Cardiac fibroblast (primary cell): ENCODE measurements around the gene PRMT7.

ENCODE experiments used
- DNase-seq, 2 donors: peaks; one replicate each; pipeline versions ENCODE4 v3.0.0 to v3.0.0-alpha.2; 2010; ENCODE audit warnings: low read depth in 2 of 2
- H3K4me3 ChIP-seq, 2 donors: replicated peaks in 1 of 2; 1 replicate in 1 of 2; 2 replicates in 1 of 2; pipeline ENCODE4 v1.5.1; 2011; ENCODE audit warnings: low read depth in 2 of 2, low read length in 2 of 2, mild to moderate bottlenecking in 2 of 2, moderate library complexity in 1 of 2
- CTCF ChIP-seq: IDR thresholded peaks from one replicate; pipeline ENCODE4 v1.5.1; 2011; ENCODE audit warnings: low read depth, mild to moderate bottlenecking, low read length, inconsistent platforms

Gene PRMT7

DNA sequence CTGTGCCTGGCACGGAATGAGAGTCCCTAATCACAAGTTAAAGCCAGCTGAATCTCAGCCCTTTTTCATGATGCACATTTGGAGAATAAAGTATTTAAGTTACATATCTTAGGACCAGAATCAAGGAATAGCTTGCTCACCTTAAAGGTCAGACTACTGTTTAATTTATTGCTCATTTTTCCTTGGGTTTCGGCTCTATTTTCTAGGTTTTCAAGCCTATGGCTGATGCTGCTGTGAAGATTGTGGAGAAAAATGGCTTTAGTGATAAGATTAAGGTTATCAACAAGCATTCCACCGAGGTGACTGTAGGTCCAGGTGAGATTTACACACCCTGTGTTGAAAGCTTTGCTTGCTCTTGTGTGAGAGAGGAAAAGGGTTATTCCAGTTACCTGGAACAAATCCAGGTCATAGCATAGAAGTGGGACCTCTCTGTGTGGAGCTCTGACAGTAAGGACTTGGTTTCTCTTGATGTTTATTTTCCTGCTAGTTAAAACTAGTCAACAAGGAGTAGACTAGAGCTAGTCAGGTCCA lies 18.1 kb downstream of the PRMT7 start:
- no peak for DNase-seq
- no peak for TF ChIP-seq CTCF
- H3K4me3 ChIP-seq, result no peak overlapping the region

- DNase-seq, result peak in 1 of 2 donors; percentile 24
- no peak for TF ChIP-seq CTCF
- no peak overlapping the region for H3K4me3 ChIP-seq
Observed at GRCh38 chr16:68331879-68332410, 21.1 kb downstream of the PRMT7 start.

DNA sequence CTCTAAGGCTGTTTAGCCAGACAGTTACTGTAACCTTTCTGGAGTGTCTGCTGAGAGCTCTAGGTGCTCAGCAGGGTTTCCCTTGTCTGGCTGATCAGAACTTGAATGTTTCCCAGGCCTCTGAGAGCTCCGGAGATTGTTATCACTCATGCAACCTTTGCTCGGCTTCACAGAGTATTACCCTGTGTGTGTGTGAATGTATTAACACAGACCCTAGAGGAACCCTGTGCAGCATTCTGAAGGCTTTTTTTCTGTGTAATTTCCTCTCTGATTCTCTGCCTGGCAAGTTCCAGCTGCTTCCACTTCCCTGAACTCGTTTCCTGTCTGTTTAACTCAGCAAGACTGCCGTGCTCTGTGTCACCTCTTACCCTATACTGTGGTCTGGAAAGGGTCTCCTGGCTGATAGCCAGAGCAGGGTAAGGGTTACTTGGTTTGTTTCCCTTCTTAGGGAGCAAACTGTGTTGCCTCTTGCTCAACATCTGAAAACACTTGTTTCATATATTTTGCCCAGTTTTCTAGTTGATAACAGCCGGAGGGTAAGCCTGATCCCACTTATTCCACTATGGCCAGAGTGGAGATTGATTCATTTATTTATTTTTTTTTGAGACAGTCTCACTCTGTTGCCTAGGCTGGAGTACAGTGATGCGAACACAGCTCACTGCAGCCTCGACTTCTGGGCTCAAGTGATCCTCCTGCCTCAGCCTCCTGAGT lies 21.7 kb downstream of the PRMT7 start:
- no peak overlapping the region for H3K4me3 ChIP-seq
- no peak for TF ChIP-seq CTCF
- DNase-seq, result peak; percentile 24 to 64

DNA sequence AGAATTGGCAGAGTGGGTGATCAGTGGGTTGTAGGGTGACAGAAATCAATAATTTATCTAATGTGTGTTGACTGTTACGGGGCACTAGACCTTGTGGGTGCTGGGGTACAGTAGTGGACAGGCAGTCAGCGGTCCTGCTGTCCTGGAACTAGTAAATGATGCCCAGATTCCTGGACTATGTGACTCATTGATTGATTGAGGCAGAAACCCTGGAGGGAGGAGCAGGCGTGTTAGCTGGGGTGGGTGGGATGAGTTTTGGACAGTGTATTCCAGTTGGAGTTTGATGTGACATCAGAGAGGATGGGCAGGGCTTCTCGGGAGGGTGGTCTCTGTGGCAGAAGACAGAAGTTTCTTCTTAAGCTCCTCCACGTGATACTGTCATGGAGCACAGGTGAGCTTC lies 24.4 kb downstream of the PRMT7 start:
- no peak for TF ChIP-seq CTCF
- peak in 1 of 2 donors; percentile 28 for DNase-seq
- no peak overlapping the region for H3K4me3 ChIP-seq

GRCh38 chr16:68338326-68339119 lies 27.7 kb downstream of the PRMT7 start:
- no peak for TF ChIP-seq CTCF
- no peak for DNase-seq
- H3K4me3 ChIP-seq, result no peak overlapping the region

- TF ChIP-seq CTCF, result no peak
- no peak for DNase-seq
- H3K4me3 ChIP-seq, result no peak overlapping the region
Observed at GRCh38 chr16:68339214-68339613, 28.4 kb downstream of the PRMT7 start.
